HG02642 (cell line): ENCODE data around the gene RNH1.

ENCODE experiments used
- ATAC-seq: cut with Tn5 transposase; IDR thresholded peaks from one replicate; pipeline ENCODE4 v1.9.1; 2021; ENCODE audit warnings: mild to moderate bottlenecking; ENCODE audit not compliant: unreplicated experiment, poor library complexity

RNH1 gene

DNA sequence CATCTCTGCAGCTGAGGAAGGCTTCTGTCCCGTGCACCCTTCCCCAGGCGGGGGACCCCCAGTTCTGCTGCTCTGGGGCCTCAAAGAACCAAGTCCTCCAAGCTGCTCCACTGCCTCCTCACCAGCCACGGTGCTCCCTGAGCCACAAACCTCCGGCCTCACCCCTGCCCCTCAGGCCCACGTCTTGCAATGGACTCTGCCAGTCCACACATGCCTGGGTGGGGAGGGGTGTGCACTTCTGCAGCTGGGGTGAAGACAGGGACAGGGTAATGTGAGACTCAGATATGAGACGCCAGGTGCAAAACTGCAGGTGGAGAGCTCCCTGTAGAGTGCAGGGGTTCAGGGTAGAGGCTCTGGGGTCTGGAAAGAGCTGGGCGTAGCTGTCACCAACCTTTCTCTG, 60.2 kb downstream of the RNH1 start:
- no peak for ATAC-seq

DNA sequence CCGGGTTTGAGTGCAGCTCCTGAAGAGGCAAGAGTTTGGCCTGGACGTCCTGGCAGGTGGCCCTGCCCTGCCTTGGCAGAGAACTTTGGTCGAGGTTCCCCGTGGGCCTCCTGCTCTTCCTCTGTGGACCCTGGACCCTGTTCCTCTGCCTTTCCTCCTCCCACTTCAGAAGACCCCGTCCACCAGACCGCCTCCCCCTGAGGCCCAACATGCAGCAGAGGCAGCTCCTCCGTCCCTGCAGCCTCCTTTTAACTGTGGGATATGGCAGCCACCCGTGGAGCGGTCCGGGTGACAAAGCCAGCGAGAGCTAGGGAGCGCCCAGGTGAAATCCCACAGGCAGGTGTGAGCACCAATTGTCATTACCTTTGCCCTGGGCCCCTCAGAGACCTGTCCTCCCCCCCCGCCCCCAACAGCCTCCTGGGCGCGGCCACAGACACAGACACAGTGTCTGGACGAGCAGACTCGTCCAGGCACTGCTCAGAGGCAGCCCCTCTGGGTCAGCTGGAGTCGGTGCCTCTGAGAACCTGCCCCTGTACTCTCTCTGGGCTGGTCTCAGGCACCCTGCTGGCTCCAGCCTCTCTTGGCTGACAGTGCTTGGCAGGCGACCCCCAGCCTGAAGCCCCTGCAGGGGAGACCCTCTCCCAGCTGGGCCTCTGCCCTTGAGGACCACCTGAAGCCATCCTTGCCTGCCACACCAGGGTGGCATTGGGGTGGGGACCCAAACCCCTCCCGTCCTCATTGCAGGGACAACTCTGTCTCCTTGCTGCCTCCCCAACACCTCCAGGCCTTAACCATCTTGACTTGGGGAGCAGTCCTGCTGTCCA, 61.1 kb downstream of the RNH1 start:
- ATAC-seq: no peak
